Stimulated activated CD8-positive, alpha-beta memory T cell treated with anti-CD3 and anti-CD28 coated beads, Interleukin-12 subunit alpha, Interleukin-12 subunit beta, amount 100 ng/mL, for 1 hour (primary cell): ENCODE results near the gene TRAF5.
"Not testable (repeated sequence)": the region's sequence is repeated elsewhere in the genome, so short reads cannot be mapped to it uniquely, and the experiment has no call there.

Experiments
- DNase-seq: peaks from one replicate; pipeline ENCODE4 v3.0.0-alpha.2; 2020; ENCODE audit warnings: low read depth

Gene TRAF5, protein sequence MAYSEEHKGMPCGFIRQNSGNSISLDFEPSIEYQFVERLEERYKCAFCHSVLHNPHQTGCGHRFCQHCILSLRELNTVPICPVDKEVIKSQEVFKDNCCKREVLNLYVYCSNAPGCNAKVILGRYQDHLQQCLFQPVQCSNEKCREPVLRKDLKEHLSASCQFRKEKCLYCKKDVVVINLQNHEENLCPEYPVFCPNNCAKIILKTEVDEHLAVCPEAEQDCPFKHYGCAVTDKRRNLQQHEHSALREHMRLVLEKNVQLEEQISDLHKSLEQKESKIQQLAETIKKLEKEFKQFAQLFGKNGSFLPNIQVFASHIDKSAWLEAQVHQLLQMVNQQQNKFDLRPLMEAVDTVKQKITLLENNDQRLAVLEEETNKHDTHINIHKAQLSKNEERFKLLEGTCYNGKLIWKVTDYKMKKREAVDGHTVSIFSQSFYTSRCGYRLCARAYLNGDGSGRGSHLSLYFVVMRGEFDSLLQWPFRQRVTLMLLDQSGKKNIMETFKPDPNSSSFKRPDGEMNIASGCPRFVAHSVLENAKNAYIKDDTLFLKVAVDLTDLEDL

DNA sequence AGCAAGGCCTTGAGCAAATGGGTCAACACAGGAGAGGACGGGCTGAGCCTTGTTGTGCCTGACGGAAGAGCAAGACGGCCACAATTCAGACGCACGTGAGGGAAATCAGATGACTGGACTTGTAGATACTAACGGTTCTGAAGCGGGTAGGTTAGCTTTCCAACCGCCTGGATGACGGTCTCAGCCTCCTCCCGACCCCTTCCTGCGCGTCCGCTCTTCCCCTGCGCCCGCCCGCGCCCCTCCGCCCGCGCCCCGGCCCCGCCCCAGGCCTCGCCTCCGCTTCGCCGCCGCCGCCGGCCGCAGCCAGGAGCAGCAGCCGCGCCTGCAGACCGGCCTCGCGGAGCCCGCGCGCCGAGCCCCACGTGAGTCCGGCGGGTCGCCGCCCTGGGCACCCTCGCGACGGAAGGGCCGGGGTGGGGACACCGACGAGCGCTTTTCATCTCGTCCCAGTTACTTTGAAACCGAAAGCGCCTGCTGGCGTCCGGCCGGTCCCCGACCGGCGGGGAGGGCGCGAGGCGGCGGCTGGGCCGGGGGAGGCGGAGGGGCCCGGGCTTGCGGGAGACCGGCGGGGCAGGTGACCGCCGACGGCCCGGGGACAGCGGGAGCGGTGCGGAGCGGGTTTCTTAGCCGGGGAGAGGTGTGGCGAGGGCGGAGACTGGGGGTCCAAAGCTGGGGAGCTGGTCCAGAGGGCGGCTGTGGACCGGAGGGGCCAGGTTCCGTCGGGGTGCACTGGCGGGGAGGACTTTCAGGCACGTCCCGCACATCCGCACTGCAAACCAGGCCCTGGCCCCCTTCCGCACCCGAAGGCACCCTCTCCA lies at the start of gene TRAF5:
TSS of gene TRAF5 (plus strand) at position 306 of the 818 bp plus-strand sequence. CDS start 26,407 bp downstream, outside the sequence.
- no peak for DNase-seq

DNA sequence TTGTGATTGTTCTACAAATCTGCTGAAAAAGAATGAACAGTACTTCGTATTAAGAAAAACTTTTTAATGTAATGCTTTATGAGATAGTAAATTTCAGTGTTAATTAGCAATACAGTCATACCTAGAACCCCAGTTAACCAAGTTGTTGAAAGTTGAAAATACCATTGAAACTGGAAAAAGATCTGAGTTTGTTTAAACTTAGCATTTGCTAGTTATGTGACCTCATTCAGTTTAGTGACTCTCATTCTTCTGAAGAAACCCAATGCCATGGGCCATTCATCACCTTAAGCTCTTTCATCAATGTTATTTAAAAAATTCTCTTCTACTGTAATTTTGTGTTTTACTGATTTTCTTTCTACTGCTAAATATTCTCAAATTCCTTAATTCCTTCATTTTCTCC lies 47.3 kb upstream of the TRAF5 start:
- DNase-seq, result no peak

DNA sequence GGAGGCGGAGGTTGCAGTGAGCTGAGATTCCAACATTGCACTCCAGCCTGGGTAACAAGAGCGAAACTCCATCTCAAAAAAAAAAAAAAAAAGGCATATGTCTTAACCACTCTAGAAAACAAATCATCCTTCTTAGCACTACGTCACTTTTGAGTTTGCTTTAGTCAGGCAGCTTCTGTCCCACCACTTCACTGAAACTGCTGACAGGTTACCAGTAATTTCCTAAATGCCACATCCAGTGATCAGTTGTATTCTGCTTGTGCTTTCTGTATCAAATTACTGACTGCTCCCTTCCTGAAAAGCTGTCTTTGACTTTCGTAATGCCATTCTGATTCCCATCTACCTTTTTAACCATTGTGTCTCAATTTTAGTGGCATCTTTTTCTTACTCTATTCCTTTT lies 45.7 kb upstream of the TRAF5 start:
- DNase-seq, result no peak

DNA sequence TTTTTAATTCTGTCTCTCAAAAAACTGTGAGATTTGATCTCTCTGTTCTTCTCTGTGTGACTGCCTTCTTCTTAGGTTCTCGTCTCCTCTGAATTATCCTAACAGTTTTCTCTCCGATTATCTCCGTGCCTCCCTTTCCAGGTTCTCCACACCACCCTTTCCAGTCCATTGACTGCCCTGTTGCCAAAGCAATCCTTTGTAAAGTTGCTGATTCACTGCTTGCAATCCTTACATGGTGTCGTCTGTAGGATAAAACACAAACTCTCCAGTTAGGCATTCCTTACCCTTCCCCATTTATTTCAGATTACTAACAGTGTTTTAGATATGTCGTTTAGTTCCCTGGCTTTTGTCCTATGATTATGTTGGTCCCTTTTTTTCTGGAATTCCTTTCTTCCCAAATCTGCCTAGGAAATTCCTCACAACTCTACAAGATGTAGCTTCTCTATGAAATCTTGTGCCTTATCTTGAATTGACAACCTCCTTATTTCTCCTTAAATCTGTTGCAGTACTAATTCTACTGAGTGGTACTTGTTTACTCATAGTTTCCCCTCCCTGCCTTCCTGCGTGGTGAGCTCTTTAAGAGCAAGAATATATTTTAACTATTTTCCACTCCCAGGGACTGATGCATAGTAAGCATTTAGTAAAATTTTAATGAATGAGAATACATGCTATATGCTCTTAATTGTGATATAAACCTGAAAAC lies 45.2 kb upstream of the TRAF5 start:
- no peak for DNase-seq

DNA sequence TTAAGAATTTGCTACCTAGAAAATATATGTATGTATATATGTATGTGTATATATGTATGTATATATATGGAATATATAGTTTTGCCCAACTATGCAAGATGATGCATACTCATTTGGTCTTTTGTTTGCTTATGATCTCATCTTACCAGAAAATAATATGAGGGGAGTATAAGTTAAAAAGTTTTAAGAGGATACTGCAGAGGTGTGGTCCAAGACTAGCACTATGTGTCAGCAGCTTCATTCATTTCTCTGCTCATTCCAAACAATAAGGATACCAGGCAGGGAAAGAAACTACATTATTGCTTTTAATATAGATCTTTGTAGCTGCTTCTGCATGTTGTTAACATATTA lies 44.6 kb upstream of the TRAF5 start:
- DNase-seq, result no peak

DNA sequence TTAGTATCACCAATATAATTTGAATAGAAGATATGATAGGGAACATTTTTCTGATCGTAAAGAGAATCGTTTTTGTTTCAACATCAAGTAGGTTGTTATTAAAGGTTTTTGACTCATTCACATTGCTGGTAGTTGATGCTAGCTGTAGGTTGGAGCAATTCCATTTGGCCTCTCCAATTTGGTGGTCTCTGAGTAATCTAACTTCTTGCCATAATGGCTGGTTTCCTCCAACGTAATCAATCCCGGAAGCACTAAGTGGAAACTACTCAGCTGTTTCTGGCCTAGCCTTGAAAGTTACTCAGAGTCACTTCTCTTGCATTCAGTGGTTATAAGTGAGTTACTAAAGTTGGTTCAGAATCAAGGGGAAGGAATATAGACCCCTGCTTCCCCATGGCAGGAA lies 41.4 kb upstream of the TRAF5 start:
- no peak for DNase-seq

DNA sequence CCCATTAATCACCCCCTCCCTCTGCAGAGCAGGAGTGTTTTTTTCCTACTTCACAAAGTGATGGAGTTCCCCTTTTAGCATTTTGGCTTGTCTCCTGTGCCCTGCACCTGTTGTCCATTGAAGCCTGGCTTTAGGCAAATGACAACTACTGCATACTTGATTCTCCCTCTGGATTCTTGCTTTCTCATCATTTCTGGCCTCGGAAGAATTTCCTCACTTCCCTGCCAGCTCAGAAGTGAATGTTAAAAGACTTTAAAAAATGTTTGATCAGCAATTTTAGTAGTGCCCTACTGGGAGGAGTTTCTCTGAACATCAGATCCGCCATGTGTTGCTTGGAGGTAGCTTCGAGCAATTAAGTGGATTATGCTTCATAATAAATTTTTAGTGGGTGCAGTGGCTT lies 39.4 kb upstream of the TRAF5 start:
- no peak for DNase-seq

DNA sequence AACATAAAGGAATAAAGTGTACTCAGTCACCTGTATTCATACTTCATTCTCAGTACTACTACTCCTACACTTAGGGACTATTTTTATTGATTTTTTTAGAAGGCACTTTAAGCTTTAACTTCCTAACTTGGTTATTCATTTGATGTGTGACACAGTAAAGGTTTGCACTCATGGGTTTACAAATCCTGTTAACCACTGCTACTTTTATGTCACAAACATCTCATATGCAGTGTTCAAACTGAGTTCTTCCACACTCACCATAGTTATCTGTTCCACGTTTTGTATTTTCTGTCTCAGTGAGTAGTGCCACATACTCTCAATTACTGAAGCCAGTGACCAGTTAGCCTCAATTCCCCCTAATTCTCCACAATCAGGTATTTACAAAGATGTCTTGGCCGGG lies 34.2 kb upstream of the TRAF5 start:
- no peak for DNase-seq

DNA sequence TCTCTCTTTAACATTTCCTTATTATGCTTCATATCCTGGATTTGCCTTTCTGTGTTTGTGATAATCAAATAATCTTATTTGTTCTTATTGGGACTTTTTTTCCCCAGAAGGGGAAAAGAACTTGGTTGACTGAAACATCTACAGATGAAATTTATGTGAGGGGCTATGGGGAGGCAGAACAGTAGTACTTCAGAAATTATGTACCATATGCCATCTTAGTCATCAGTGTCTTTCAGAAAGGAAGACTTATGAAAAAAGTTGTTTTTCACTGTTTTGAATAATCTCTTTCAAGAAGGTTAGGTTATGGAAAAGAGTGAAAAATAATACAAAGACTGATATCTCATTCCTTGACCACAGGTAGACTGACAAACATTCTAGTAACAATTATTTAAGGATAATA lies 30.2 kb upstream of the TRAF5 start:
- no peak for DNase-seq

DNA sequence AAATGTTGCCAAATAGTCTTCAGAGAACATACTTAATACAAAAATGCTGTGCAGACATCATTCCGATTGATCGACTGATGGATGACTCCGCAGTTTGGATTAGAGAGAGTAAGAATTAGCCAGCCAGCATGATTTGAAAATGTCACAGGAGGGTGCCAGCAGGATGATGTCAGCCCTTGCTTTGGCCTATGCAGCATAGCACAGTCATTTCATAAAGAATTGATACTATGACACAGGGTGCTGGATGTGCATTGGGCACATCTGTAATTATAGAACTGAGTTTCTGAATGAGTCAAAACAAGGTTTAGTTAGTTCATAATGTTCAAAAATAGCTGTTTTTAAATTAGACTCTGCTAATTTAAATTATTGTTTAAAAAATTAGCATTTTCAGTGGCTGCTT lies 21.6 kb upstream of the TRAF5 start:
- DNase-seq, result no peak

DNA sequence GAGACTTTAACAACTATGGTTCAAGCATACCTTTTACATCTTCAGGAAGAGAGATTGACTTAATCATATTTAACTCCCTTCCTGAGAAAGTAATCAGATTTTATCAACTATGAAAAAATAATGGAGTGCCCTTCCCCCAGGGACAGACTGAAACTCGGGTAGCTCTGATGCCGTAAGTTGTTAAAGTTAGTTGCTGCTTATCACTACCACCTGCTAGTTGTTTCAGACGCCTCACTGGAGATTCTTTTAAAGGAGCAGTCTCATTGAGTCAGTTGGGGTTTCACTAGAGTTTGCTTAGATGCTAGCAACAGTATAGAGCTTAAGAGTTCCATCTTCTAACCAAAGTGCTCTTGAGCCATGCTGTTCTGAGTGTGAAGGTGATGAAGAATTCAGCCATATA lies 17.0 kb upstream of the TRAF5 start:
- no peak for DNase-seq

DNA sequence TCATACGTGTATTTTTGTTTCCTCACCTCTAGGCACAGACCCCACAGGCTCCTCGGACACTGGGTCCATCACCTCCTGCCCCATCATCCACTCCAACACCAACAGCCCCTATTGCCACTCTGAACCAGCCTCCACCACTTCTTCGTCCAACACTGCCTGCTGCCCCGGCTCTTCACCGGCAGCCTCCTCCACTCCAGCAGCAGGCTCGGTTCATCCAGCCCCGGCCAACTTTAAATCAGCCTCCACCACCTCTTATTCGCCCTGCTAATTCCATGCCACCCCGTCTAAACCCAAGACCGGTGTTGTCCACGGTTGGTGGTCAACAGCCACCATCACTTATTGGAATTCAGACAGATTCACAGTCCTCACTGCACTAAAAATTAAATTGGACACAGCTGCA lies 13.2 kb upstream of the TRAF5 start:
- no peak for DNase-seq

DNA sequence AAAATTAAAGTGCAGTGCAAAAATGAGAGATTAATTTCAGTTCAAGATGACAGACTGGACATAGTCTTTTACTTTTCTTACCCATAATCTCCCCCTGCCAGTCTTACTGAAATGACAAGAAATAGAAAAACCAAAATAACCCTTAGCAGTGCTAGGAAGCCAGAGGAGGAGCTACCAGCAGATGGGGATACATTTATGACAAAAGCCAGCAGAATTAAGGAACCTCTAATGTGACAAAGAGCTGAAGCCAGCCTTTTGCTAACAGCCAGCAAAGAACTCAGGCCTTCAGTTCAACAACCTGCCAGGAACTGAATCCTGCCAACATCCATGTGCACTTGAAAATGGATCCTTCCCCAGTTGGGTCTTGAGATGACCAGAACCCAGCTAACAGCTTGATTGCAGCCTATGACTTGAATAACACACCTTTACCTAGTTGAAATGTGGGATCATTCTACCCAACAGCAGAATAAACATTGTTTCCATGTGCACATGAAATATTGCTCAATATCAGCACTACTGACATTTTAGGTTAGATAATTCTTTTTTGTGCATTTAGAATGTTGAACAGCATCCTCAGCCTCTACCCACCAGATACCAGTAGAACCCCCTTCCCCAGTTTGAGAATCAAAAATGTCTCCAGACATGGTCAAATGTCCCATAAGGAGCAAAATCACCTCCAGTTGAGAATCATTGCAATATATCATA lies 7.9 kb upstream of the TRAF5 start:
- no peak for DNase-seq

DNA sequence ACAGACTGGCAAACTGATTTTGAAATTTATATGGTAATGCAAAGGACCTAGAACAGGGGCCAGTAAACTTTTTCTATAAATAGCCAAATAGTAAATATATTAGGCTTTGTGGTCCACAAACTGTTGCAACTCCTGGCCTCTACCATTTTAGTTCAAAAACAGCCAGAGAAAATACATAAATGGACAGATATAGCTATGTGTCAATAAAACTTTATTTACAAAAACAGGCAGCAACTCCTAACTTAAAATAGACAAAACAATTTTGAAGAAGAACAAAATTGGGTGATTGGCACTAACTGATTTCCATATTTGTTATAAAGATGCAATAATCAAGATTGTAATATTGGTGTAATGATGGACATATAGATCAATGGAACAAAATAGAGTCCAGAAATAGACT lies 6.7 kb upstream of the TRAF5 start:
- DNase-seq, result no peak

DNA sequence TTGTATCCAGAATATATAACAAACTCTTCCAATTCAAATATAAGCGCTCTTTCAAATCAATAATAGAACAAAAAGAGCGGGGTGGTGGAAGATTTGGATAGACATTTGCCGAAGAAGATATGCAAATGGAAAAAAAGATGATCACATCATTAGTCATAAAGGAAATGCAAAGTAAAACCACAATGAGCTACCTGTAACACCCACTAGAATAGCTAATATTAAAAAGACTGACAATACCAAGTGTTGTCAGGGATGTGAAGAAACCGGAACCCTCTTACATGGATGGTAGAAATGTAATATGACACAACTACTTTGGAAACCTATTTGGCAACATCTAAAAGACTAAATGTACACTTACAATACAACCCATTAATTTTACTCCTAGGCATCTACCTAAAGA lies 5.7 kb upstream of the TRAF5 start:
- DNase-seq, result no peak

DNA sequence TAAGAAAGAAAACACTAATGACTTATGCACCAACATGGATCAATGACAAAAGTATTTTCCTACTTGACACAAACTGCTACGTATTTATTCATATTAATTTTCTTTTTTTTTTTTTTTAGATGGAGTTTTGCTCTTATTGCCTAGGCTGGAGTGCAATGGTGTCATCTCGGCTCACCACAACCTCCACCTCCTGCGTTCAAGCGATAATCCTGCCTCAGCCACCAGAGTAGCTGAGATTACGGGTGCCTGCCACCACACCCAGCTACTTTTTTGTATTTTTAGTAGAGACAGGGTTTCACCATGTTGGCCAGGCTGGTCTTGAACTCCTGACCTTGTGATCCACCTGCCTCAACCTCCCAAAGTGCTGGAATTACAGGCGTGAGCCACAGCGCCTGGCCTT lies 5.0 kb upstream of the TRAF5 start:
- DNase-seq, result not testable (repeated sequence)

DNA sequence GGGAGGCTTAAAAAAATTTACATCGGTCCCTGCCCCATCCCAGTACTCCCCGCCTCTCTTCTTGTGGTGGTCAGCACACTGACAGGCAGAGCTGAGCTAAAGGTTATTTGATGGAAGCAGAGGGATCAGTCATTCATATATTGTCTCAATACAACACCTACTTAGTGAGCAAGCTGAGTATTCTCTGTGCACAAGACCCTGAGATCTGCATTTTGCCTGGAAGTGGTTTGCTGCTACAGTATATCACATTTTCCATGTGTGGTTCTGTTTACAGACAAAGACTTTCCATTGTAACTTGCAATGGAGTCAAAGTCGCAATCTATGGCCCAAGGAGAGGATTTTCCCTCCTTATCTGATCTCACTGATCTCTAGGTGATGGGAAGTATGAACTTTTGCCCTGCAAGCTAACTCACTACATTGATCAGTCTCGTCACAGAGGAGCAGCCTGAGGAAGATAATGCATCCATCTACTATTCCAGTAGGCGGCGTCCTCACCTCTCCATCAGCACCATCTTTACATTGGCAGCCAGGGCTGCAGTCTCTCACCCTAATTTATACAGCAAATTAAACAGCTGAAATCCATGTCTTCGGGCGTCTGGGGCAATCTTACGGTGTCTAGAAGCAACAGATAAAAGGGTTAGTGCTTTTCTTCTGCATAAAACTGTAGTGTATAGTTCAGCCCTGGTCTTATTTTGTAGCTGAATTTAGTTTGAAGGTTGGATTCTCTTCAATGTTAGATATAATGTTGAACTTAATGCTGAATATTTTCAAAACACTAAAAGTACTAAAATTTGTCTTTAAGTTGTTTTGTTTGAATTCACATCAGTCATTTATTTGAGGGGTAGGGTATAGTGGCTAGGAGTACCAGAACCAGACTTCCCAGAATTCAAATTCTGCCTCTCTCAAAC lies 3.2 kb upstream of the TRAF5 start:
- peak; percentile 49 for DNase-seq

DNA sequence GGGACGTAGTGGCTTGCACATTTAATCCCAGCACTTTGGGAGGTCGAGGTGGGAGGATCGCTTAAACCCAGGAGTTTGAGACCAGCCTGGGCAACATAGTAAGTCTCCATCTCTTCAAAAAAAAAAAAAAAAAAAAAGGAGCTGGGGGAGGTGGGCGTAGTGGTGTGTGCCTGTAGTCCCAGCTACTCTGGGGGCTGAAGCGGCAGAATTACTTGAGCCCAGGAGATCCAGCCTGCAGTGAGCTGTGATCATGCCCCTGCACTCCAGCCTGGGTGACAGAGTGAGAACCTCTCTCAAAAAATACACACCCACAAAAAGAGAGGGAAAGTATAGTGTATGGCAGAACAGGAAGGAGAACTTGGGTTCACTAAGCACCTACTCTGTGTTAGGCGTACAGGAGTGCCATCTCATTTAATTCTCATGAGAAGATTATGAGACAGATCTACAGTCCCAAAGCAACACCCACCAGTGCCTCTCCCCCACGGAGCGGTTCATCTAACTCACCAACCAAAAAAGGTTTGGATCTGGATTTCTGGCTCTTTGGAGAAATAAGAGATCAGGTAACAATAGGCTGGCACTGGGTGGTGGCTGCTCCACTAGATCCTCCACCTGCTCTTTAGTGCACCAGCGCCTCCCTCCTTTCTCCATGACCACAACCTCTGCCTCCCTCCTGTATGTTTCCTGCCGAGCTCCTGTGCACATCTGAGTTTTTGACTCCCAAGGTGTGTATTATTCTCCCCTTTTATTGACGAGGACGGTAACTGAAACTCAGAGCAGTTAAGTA lies 1.4 kb upstream of the TRAF5 start:
- DNase-seq, result no peak

DNA sequence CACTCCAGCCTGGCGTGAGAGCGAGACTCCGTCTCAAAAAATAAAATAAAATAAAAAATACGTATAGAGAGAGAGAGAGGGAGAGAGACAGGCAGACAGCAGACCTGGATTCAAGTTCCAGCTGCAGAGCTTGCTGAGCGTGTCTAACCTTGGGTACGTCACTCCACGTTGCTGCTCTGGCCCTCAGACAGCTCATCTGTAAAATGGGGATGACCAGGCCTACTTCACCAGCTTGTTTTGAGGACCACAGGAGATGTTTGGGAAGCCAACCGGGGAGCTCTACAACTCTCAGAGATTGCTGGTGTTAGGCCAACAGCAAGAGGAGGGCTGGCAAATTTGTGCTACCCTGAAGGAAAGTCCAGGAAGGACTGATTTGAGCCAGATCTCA lies 499 bp upstream of the TRAF5 start:
- no peak for DNase-seq

DNA sequence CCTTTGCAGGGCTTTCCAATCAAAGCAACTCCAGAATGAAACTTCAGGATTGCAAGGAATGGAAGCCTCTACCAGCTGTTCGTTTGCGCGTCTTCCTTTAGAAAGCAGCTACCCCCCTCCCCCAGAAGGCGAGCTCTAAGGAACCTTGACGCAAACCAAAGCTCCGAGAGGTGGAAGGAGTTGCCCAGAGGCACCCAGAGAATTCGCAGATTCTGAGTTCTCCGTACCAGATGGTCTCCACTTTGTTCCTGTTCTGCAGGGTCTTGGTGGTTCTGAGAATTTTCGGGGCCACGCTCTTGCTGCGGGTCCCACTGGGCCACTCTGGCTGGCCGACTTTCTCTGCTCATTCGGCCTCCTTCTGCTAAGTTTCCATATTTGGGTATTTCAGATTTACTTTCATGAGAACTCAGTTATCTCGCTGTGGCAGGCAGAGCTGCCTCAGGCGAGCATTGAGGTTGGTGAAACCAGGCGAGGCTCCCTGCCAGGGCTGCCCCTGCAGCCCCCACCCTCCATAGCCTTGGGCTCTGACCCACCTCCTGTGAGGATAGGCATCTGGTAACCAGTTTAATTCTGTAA lies 801 bp downstream of the TRAF5 start:
- DNase-seq, result no peak
